ENCODE measurements around the gene CES3. TPM values are rescaled to one million over a fixed set of nuclear protein-coding genes. Genes with fewer than 3 reads are reported as not detected.

CES3 gene
- total RNA-seq, 2 experiments from 2014 or later, result 1.4 to 2.7 TPM

- H3K4me3 ChIP-seq (ENCODE audit: low read depth, low read length, poor library complexity, severe bottlenecking), result no peak overlapping the region
- H3K4me2 ChIP-seq (ENCODE audit: low read length), result no peak overlapping the region
- H3K79me2 ChIP-seq (ENCODE audit: insufficient read depth, low read depth, low read length), result no peaks in the 10 kb centered on the region
- ChIA-PET CTCF (ENCODE audit: unreplicated experiment) (no interaction called here), POLR2A (no interaction called here)
- no peaks in the 10 kb centered on the region for H3K9me2 ChIP-seq (ENCODE audit: insufficient read depth, low read length)
- H3K9me3 ChIP-seq (ENCODE audit: low read length), result no peaks in the 10 kb centered on the region
- H3K27ac ChIP-seq (ENCODE audit: low read depth, low read length, poor library complexity, severe bottlenecking), result no peak overlapping the region
- intact Hi-C loops (cut with micrococcal nuclease; ENCODE audit: unreplicated experiment), result no loop called here
- no peaks in the 10 kb centered on the region for H4K20me1 ChIP-seq (ENCODE audit: insufficient read depth, low read length)
- TF ChIP-seq EZH2phosphoT487 (IDR thresholded peaks at IDR 0.05; ENCODE audit: borderline replicate concordance, low read depth, low read length) (no peak), CTCF (conservative IDR thresholded peaks at IDR 0.05; ENCODE audit: low read length) (no peak)
- H3K36me3 ChIP-seq (ENCODE audit: insufficient read depth, low read length), result no peaks in the 10 kb centered on the region
- no peak overlapping the region for H2AFZ ChIP-seq (ENCODE audit: low read length)
- no TSS peak for BruUV-seq (replicated peaks)
- DNase-seq (ENCODE audit: low spot score), result no peak
- H3K4me1 ChIP-seq (ENCODE audit: insufficient read depth, low read length, poor library complexity, severe bottlenecking), result no peaks in the 10 kb centered on the region
Measured at GRCh38 chr16:66915041-66915440, 46.0 kb upstream of the CES3 start.

GRCh38 chr16:66916518-66916917, 44.5 kb upstream of the CES3 start:
- Histone ChIP-seq H2AFZ (ENCODE audit: low read length) (no peak overlapping the region), H3K79me2 (ENCODE audit: insufficient read depth, low read depth, low read length) (no peaks in the 10 kb centered on the region), H3K36me3 (ENCODE audit: insufficient read depth, low read length) (no peaks in the 10 kb centered on the region), H3K9me3 (ENCODE audit: low read length) (no peaks in the 10 kb centered on the region), H4K20me1 (ENCODE audit: insufficient read depth, low read length) (no peaks in the 10 kb centered on the region), H3K9me2 (ENCODE audit: insufficient read depth, low read length) (no peaks in the 10 kb centered on the region), H3K27ac (ENCODE audit: low read depth, low read length, poor library complexity, severe bottlenecking) (no peak overlapping the region), H3K4me1 (ENCODE audit: insufficient read depth, low read length, poor library complexity, severe bottlenecking) (no peaks in the 10 kb centered on the region), H3K4me2 (ENCODE audit: low read length) (no peak overlapping the region), H3K4me3 (ENCODE audit: low read depth, low read length, poor library complexity, severe bottlenecking) (no peak overlapping the region)
- intact Hi-C loops (cut with micrococcal nuclease; ENCODE audit: unreplicated experiment), result no loop called here
- BruUV-seq (replicated peaks), result no TSS peak
- ChIA-PET POLR2A (interaction anchor here (1.6 kb wide), 1 partner anchor 12 kb away, joined by 5 read pairs; no protein-coding TSS in a partner anchor), CTCF (ENCODE audit: unreplicated experiment) (no interaction called here)
- TF ChIP-seq EZH2phosphoT487 (IDR thresholded peaks at IDR 0.05; ENCODE audit: borderline replicate concordance, low read depth, low read length), result no peak
- no peak for DNase-seq (ENCODE audit: low spot score)

GRCh38 chr16:66917741-66918140, 43.3 kb upstream of the CES3 start:
- H3K36me3 ChIP-seq (ENCODE audit: insufficient read depth, low read length), result no peaks in the 10 kb centered on the region
- H3K4me3 ChIP-seq (ENCODE audit: low read depth, low read length, poor library complexity, severe bottlenecking), result no peak overlapping the region
- ChIA-PET CTCF (ENCODE audit: unreplicated experiment) (no interaction called here), POLR2A (no interaction called here)
- no peak overlapping the region for H2AFZ ChIP-seq (ENCODE audit: low read length)
- no TSS peak for BruUV-seq (replicated peaks)
- intact Hi-C loops (cut with micrococcal nuclease; ENCODE audit: unreplicated experiment), result no loop called here
- no peak overlapping the region for H3K4me2 ChIP-seq (ENCODE audit: low read length)
- no peak overlapping the region for H3K27ac ChIP-seq (ENCODE audit: low read depth, low read length, poor library complexity, severe bottlenecking)
- DNase-seq (ENCODE audit: low spot score), result no peak
- TF ChIP-seq EZH2phosphoT487 (IDR thresholded peaks at IDR 0.05; ENCODE audit: borderline replicate concordance, low read depth, low read length) (no peak), CTCF (conservative IDR thresholded peaks at IDR 0.05; ENCODE audit: low read length) (no peak)
- H3K4me1 ChIP-seq (ENCODE audit: insufficient read depth, low read length, poor library complexity, severe bottlenecking), result no peaks in the 10 kb centered on the region
- H3K9me2 ChIP-seq (ENCODE audit: insufficient read depth, low read length), result no peaks in the 10 kb centered on the region
- H3K9me3 ChIP-seq (ENCODE audit: low read length), result no peaks in the 10 kb centered on the region
- H4K20me1 ChIP-seq (ENCODE audit: insufficient read depth, low read length), result no peaks in the 10 kb centered on the region
- no peaks in the 10 kb centered on the region for H3K79me2 ChIP-seq (ENCODE audit: insufficient read depth, low read depth, low read length)

Measured in OCI-LY7 (cell line).